ENCODE measurements around the gene VCAN.

DNA sequence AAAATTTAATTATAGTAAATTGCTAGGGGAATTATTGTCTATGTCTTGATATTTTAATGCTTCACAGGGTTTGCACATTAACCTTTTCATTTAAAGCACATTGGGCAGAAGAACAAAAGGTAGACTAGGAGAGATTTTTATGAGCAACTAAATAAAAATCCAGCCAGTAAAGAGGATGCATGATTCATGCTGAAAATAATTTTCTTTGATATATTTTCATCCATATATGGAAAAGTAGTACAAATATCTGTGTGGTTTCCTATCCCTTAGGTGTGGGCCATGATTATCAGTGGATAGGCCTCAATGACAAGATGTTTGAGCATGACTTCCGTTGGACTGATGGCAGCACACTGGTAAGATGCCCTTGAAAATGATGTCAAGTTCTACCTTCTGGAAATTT is 83.1 kb downstream of the VCAN start:
- TF ChIP-seq, protein P1, sequence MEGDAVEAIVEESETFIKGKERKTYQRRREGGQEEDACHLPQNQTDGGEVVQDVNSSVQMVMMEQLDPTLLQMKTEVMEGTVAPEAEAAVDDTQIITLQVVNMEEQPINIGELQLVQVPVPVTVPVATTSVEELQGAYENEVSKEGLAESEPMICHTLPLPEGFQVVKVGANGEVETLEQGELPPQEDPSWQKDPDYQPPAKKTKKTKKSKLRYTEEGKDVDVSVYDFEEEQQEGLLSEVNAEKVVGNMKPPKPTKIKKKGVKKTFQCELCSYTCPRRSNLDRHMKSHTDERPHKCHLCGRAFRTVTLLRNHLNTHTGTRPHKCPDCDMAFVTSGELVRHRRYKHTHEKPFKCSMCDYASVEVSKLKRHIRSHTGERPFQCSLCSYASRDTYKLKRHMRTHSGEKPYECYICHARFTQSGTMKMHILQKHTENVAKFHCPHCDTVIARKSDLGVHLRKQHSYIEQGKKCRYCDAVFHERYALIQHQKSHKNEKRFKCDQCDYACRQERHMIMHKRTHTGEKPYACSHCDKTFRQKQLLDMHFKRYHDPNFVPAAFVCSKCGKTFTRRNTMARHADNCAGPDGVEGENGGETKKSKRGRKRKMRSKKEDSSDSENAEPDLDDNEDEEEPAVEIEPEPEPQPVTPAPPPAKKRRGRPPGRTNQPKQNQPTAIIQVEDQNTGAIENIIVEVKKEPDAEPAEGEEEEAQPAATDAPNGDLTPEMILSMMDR (IDR thresholded peaks at IDR 0.05; ENCODE audit: poor library complexity, severe bottlenecking) = no peak
- TF ChIP-seq RAD21 (conservative IDR thresholded peaks at IDR 0.05) (no peak), POLR2AphosphoS5 (IDR thresholded peaks at IDR 0.05) (no peak)
- TF ChIP-seq, protein P2, sequence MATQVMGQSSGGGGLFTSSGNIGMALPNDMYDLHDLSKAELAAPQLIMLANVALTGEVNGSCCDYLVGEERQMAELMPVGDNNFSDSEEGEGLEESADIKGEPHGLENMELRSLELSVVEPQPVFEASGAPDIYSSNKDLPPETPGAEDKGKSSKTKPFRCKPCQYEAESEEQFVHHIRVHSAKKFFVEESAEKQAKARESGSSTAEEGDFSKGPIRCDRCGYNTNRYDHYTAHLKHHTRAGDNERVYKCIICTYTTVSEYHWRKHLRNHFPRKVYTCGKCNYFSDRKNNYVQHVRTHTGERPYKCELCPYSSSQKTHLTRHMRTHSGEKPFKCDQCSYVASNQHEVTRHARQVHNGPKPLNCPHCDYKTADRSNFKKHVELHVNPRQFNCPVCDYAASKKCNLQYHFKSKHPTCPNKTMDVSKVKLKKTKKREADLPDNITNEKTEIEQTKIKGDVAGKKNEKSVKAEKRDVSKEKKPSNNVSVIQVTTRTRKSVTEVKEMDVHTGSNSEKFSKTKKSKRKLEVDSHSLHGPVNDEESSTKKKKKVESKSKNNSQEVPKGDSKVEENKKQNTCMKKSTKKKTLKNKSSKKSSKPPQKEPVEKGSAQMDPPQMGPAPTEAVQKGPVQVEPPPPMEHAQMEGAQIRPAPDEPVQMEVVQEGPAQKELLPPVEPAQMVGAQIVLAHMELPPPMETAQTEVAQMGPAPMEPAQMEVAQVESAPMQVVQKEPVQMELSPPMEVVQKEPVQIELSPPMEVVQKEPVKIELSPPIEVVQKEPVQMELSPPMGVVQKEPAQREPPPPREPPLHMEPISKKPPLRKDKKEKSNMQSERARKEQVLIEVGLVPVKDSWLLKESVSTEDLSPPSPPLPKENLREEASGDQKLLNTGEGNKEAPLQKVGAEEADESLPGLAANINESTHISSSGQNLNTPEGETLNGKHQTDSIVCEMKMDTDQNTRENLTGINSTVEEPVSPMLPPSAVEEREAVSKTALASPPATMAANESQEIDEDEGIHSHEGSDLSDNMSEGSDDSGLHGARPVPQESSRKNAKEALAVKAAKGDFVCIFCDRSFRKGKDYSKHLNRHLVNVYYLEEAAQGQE (IDR thresholded peaks at IDR 0.05; ENCODE audit: borderline replicate concordance) = no peak

Measured in neural cell (in vitro differentiated cells).